ENCODE data around the gene RPS2. TPM values are rescaled to one million over a fixed set of nuclear protein-coding genes. Genes with fewer than 3 reads are reported as not detected.
"Not testable (repeated sequence)": the region's sequence is repeated elsewhere in the genome, so short reads cannot be mapped to it uniquely, and the experiment has no call there.

The RPS2 gene
- total and polyA plus RNA-seq, 4 donors = 682 to 1,957 (median 1,591) TPM

DNA sequence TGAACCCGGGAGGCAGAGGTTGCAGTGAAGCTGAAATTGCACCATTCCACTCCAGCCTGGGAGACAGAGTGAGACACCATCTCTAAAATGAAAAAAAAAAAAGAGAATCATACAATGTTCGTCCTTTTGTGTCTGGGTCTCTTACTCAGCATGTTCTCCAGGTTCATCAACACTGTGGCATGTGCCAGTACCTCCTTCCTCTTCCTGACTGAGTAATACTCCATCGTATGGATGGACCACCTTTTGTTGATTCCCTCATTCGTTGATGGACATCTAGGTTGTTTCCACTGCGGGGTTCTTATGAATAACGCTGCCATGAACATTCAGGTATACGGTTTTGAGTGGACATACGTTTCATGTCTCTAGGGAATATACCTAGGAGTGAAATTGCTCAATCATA, 42.3 kb downstream of the RPS2 start:
- Histone ChIP-seq H3K36me3 (ENCODE audit: control insufficient read depth, insufficient read depth, low read length) (no peaks in the 10 kb centered on the region), H3K4me1 (ENCODE audit: control insufficient read depth, insufficient read depth, low read length) (peaks cover 21% of the 10 kb centered on the region), H3K9me3 (ENCODE audit: control insufficient read depth, insufficient read depth, low read length) (no peaks in the 10 kb centered on the region), H3K27me3 (ENCODE audit: control insufficient read depth, insufficient read depth, low read length) (peaks cover 68% of the 10 kb centered on the region), H3K27ac (ENCODE audit: low read depth, low read length) (no peak overlapping the region), H3K4me3 (ENCODE audit: low read depth, low read length) (no peak overlapping the region)
- WGBS (ENCODE audit: insufficient coverage) = 90% methylated on average over 8 of the region's 8 CpGs
- no peak for DNase-seq (ENCODE audit: low read depth in 4 of 6, low spot score in 6 of 6)

DNA sequence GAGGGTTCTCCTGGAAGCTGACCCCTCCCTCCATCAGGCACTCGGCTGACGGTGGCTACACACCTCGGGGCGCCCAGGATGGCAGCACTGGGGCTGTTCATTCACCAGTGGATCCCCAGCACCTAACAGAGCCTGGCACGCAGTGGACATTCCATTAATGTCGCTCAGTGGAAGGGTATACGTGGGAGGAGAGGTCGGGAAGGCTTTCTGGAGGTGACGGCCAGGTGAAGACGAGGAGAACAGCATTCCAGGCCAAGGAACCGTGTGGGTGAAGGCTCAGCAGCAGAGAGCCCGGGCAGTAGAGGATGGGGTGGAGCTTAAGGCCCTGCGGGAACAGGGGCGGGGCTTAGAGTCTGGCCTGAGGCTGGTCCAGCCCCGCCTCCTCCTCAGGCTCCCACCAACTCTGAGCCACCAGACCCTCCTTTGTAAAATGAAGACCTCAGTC, 43.9 kb downstream of the RPS2 start:
- Histone ChIP-seq H3K27me3 (ENCODE audit: control insufficient read depth, insufficient read depth, low read length) (peaks cover 84% of the 10 kb centered on the region), H3K4me1 (ENCODE audit: control insufficient read depth, insufficient read depth, low read length) (peaks cover 21% of the 10 kb centered on the region), H3K27ac (ENCODE audit: low read depth, low read length) (no peak overlapping the region), H3K4me3 (ENCODE audit: low read depth, low read length) (no peak overlapping the region), H3K36me3 (ENCODE audit: control insufficient read depth, insufficient read depth, low read length) (no peaks in the 10 kb centered on the region), H3K9me3 (ENCODE audit: control insufficient read depth, insufficient read depth, low read length) (no peaks in the 10 kb centered on the region)
- 13% methylated on average over 14 of the region's 15 CpGs for WGBS (ENCODE audit: insufficient coverage)
- peak in 2 of 6 donors; percentile 23 to 38 for DNase-seq (ENCODE audit: low read depth in 4 of 6, low spot score in 6 of 6)

DNA sequence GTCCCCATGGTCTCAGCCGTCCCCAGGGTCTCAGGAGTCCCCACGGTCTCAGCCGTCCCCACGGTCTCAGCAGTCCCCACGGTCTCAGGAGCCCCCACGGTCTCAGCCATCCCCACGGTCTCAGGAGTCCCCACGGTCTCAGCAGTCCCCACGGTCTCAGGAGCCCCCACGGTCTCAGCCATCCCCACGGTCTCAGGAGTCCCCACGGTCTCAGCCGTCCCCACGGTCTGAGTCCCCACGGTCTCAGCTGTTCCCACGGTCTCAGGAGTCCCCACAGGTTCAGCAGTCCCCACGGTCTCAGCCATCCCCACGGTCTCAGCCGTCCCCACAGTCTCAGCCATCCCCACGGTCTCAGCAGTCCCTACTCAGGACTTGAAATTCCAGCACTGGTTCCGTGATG, 44.5 kb downstream of the RPS2 start:
- H3K4me1 ChIP-seq (ENCODE audit: control insufficient read depth, insufficient read depth, low read length) = peaks cover 21% of the 10 kb centered on the region
- H3K9me3 ChIP-seq (ENCODE audit: control insufficient read depth, insufficient read depth, low read length); H3K4me3 ChIP-seq (ENCODE audit: low read depth, low read length); DNase-seq (ENCODE audit: low read depth in 4 of 6, low spot score in 6 of 6); H3K27ac ChIP-seq (ENCODE audit: low read depth, low read length); H3K36me3 ChIP-seq (ENCODE audit: control insufficient read depth, insufficient read depth, low read length): not testable (repeated sequence)
- WGBS (ENCODE audit: insufficient coverage) = 68% methylated on average over 20 of the region's 21 CpGs
- peaks cover 89% of the 10 kb centered on the region for H3K27me3 ChIP-seq (ENCODE audit: control insufficient read depth, insufficient read depth, low read length)

DNA sequence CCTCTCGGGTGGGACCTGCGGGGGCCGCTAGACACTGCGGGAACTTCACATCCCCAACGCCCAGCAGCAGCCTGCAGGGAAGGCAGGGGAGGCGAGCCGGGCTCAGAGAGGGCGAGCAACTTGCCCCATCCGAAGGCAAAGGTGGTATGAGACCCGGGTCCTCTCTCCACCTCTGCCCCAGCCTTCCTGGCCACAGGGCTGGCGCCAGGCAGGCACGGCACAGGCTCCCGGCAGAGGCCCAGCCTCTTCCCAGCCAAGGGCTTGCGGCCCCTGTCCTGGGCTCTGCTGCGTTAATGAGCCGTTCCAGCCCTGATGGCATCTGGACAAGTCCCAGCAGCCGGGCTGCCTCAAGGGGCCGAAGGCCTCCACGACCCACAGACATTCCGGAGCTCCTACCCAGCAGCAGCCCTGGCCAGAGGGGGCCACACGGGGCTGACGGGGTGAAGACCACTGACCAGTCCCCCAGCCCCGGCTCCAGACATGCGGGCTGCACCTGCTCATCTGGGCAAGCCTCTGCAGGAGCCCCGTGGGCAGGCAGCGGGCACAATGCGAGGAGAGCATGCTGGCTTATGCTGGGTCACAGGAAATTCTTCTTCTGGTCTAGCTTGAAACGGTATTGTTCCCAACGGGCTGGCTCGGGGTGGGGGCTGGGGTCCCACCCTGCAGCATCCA, 45.2 kb downstream of the RPS2 start:
- H3K9me3 ChIP-seq (ENCODE audit: control insufficient read depth, insufficient read depth, low read length) = no peaks in the 10 kb centered on the region
- peaks cover 21% of the 10 kb centered on the region for H3K4me1 ChIP-seq (ENCODE audit: control insufficient read depth, insufficient read depth, low read length)
- no peak overlapping the region for H3K27ac ChIP-seq (ENCODE audit: low read depth, low read length)
- DNase-seq (ENCODE audit: low read depth in 4 of 6, low spot score in 6 of 6) = no peak
- no peaks in the 10 kb centered on the region for H3K36me3 ChIP-seq (ENCODE audit: control insufficient read depth, insufficient read depth, low read length)
- H3K27me3 ChIP-seq (ENCODE audit: control insufficient read depth, insufficient read depth, low read length) = peaks cover 92% of the 10 kb centered on the region
- 33% methylated on average over 30 of the region's 30 CpGs for whole genome bisulfite sequencing (ENCODE audit: insufficient coverage)
- H3K4me3 ChIP-seq (ENCODE audit: low read depth, low read length) = no peak overlapping the region

DNA sequence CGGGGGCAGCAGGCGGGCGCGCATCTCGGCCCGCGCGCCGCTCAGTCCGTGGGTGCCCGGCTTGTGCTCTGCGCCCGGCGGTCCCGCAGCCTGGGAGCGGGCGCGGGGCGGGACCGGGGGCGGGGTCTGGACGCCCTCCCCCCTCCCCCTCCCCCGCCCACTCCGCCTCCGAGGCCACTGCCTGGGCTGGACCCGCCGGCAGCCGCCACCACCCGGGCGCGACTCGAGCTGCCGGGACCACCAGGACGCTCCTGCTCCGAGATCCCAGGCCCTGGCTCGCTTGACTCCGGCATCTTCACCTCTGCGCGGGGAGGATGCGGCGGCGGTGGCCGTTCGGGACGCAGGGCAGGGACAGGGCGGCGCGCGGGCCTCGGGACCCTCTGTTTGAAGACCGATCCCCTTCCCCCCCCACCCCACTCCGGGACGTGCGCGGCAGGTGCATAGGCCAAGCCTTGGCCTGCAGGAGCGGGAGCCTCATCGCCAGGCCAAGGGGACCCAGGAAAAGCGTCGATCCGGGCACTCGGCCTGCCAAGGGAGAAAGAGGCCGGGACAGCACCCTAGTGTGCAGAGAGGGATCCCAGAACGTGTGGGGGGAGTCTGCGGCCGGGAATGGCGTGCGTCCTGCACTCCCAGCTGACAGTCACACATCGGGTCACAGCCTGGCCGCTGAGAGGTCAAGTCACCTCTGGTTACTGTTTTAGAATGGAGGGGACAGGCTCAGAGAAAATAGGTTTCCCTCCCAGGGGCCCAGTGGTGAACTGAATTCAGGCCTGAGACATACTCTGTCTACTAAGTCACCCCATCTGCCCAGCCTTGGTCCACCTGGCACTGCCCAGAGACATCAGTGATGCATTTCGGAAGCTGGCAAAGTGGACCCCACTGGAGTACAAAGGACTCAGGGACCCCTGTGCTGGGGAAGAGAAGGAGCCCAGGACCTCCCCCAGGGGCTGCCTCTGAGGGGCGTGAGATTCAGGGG, 46.0 kb downstream of the RPS2 start, which contains the start of gene HS3ST6:
TSS of gene HS3ST6 (minus strand) at position 65 of the 976 bp plus-strand sequence. CDS start 92 bp downstream, outside the sequence.
- DNase-seq (ENCODE audit: low read depth in 4 of 6, low spot score in 6 of 6) = no peak
- Histone ChIP-seq H3K36me3 (ENCODE audit: control insufficient read depth, insufficient read depth, low read length) (no peaks in the 10 kb centered on the region), H3K27me3 (ENCODE audit: control insufficient read depth, insufficient read depth, low read length) (peaks cover 92% of the 10 kb centered on the region), H3K9me3 (ENCODE audit: control insufficient read depth, insufficient read depth, low read length) (no peaks in the 10 kb centered on the region), H3K27ac (ENCODE audit: low read depth, low read length) (no peak within 1 kb of the TSS), H3K4me1 (ENCODE audit: control insufficient read depth, insufficient read depth, low read length) (peaks cover 19% of the 10 kb centered on the region), H3K4me3 (ENCODE audit: low read depth, low read length) (no peak within 1 kb of the TSS)
- WGBS (ENCODE audit: insufficient coverage) = 4% methylated on average over 49 of the region's 71 CpGs

DNA sequence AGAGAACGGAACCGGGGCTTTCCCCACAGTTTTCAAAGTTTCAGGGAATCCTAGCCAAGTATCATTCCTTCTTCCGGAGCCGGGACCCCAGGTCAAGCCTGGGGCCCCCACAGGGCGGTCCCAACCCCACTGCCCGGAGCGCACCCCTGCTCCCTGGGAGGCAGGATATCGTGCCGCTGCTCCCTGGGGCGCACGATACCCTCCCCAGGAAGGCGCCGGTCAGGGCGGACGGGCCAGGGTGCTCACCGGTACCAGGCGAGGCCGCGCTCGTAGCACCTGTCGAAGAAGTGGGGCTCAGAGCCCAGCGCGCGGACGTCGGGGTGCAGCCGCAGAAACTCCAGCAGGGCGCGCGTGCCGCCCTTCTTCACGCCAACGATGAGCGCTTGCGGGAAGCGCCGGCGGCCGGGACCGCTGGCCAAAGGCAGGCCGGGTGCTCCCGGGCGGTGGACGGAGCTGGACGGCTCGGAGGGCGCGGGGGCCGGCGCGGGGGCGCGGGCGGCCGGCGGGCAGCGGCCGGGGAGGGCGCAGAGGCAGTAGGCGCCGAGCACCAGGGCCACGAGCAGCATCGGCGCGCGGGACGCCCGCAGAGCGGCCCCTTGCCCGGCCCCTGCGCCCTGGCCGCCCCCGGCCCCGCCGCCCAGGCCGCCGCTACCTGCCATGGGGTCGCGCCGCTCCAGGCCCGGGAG, 46.8 kb downstream of the RPS2 start:
- Histone ChIP-seq H3K9me3 (ENCODE audit: control insufficient read depth, insufficient read depth, low read length) (no peaks in the 10 kb centered on the region), H3K27me3 (ENCODE audit: control insufficient read depth, insufficient read depth, low read length) (peaks cover 86% of the 10 kb centered on the region), H3K27ac (ENCODE audit: low read depth, low read length) (no peak overlapping the region), H3K36me3 (ENCODE audit: control insufficient read depth, insufficient read depth, low read length) (no peaks in the 10 kb centered on the region), H3K4me1 (ENCODE audit: control insufficient read depth, insufficient read depth, low read length) (peaks cover 15% of the 10 kb centered on the region), H3K4me3 (ENCODE audit: low read depth, low read length) (no peak overlapping the region)
- under 1% methylated on average over 81 of the region's 81 CpGs for WGBS (ENCODE audit: insufficient coverage)
- DNase-seq (ENCODE audit: low read depth in 4 of 6, low spot score in 6 of 6) = no peak

DNA sequence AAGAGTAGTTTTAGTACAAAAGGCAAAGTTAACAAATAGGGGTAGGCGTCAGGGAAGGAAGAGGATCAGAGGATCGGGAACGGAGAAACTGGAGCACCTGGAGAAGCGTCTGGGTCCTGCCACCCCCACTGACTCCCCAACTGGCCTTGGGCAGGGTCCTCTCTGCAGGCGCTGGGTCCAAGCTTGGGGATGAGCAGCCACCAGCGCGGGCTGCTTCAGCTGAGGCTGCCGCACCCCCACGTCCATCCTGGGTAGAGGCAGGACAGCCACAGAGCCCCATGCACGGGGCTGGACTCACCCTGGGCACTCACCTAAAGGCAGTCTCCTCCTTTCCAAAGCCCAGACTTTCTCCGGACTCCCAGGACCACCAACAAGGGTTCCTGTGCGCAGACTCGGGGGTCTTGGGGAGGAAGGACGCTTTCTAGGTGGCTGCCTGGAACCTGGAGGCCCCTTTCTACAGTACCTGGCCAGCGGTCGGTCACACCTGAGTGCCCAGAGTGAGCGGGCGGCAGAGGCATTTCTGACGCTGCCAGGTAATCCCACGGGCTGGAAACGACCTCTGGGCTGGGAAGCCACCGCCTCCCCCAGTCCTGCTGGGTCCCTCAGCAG, 47.5 kb downstream of the RPS2 start:
- Histone ChIP-seq H3K27ac (ENCODE audit: low read depth, low read length) (no peak overlapping the region), H3K4me3 (ENCODE audit: low read depth, low read length) (no peak overlapping the region), H3K4me1 (ENCODE audit: control insufficient read depth, insufficient read depth, low read length) (peaks cover 15% of the 10 kb centered on the region), H3K9me3 (ENCODE audit: control insufficient read depth, insufficient read depth, low read length) (no peaks in the 10 kb centered on the region), H3K27me3 (ENCODE audit: control insufficient read depth, insufficient read depth, low read length) (peaks cover 79% of the 10 kb centered on the region), H3K36me3 (ENCODE audit: control insufficient read depth, insufficient read depth, low read length) (no peaks in the 10 kb centered on the region)
- no peak for DNase-seq (ENCODE audit: low read depth in 4 of 6, low spot score in 6 of 6)
- 6% methylated on average over 19 of the region's 22 CpGs for WGBS (ENCODE audit: insufficient coverage)

DNA sequence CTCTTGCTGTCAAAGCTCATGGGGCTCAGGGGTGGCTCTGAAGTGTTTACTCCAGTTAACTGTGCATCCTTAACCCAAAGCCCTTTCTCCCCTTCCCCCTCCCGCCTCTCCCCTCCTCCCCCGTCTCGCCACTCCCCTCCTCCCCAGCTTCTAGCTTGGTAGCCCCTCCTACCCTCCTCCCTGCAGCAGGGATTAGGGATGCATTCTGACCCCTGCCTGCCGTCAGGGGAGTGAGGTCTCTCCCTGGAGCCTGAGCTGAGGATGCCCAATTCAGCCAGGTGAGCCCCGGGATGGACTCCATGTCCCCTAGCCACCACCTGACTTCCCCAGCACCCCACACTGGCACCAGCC, 48.0 kb downstream of the RPS2 start:
- H3K4me3 ChIP-seq (ENCODE audit: low read depth, low read length) = no peak overlapping the region
- peaks cover 74% of the 10 kb centered on the region for H3K27me3 ChIP-seq (ENCODE audit: control insufficient read depth, insufficient read depth, low read length)
- peaks cover 15% of the 10 kb centered on the region for H3K4me1 ChIP-seq (ENCODE audit: control insufficient read depth, insufficient read depth, low read length)
- H3K9me3 ChIP-seq (ENCODE audit: control insufficient read depth, insufficient read depth, low read length) = no peaks in the 10 kb centered on the region
- H3K36me3 ChIP-seq (ENCODE audit: control insufficient read depth, insufficient read depth, low read length) = no peaks in the 10 kb centered on the region
- WGBS (ENCODE audit: insufficient coverage) = 0% methylated on average over 2 of the region's 5 CpGs
- H3K27ac ChIP-seq (ENCODE audit: low read depth, low read length) = no peak overlapping the region
- no peak for DNase-seq (ENCODE audit: low read depth in 4 of 6, low spot score in 6 of 6)

Measured in spinal cord (tissue), 10 donors.